HG03432 (cell line): ENCODE measurements around the gene LNPEP.
"Not testable (repeated sequence)": the region's sequence is repeated elsewhere in the genome, so short reads cannot be mapped to it uniquely, and the experiment has no call there.

Experiments
- ATAC-seq: cut with Tn5 transposase; IDR thresholded peaks from one replicate; pipeline ENCODE4 v1.9.1; 2021; ENCODE audit warnings: mild to moderate bottlenecking, moderate library complexity; ENCODE audit not compliant: unreplicated experiment

Gene LNPEP

DNA sequence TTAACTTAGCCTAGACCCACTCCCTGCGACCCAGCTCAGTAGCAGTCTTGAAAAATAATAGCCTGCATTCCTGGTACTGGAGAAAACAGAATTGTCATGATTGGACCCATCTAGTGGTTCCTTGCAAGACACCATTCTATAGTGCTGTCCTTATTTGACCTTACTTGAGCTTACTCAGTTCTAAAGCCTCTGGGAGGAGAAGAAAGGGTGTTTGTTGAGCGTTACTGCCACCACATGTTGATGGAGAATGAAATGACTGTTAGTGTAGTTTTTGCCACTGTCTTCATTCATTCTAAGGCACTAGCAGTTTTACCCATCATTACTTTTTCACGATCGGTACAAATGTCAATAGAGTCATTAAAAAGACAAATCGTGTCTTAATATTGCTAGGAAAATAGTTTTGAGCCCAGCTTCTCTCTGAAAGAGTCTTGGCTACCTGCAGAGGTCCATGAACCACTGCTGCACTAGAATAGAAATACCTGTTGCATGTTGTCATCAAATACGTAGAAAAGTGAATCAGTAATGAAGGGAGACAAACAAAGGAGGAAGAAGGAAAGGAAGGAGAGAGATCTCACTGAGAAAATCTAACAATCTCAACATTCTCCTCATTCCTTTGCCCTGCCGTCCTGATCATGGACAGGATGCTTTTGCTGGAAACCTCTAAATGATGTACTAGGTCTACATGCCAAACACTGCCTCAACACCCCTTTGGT is 110.5 kb downstream of the LNPEP start:
- ATAC-seq: no peak

DNA sequence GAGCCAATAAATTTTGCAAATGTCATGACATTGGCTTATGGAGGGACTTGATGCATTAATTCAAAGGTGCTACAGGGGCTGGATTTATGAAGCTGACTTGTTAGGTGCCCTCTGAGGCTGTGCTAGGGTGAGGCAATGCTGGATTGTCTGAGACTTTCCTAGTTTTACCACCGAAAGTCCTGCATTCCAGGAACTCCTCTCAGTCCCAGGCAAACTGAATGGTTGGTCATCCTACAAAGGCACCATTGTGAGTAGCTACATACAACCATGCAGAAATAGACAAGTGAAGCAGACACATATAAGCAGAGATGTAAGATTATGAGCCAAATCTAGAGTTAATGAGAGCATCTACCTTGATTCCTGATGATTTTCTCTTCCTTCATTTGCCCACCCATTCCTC is 111.2 kb downstream of the LNPEP start:
- ATAC-seq: no peak

DNA sequence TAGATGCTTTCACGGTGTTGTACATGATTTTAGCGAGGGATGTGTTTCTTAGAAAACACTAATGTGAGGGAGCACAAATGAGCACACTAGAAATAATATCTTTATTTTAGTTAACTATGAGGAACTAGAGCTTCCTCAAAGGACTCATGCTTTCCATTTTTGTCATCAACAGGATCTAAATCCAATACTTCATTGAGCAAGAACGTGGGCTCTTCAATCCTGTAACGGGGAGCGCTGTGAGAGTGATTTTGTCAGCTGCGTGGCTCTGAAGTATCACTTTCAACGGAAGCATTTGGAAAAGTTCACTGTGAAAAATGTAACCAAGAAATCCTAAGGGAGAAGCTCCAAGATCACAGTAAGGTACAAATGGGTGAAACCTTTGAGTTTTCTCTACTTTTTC is 113.3 kb downstream of the LNPEP start:
- ATAC-seq: no peak

DNA sequence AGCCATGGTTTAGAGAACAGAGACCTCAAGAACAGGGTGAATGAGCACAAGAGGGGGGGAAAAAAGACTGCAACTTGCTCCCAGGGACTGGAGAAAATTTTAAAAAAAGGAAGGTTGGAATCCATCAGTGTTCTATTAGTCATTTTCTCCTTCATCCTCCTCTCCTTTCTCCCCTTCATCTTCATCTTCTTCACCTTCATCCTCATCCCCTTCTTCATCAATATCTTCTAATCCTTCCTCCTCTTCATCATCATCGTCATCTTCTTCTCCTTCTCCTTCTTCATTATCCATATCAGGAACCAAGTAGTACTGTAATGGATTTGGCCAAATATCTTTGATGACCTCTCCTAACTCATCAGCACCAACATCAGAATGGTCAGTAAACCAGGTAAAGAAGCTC is 120.4 kb downstream of the LNPEP start:
- no peak for ATAC-seq

DNA sequence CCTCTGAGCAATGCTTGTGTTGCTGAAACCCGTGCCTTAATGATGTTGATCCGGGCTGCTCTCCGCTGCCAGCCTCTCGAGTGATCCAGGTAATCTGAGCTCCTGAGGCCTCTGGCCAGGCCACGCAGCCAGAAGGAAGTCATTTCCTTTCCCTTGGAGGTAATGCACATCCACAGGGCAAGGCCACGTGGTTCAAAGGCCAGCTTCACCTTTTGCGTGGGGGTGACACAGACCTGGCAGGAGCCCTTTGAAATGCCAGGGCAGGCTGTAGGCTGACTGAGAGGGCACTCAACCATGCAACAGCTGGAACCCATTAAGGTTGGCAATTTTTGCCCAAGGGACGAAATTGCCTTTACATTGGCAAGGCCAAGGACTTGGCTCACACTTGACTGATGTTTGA is 126.2 kb downstream of the LNPEP start:
- ATAC-seq: no peak

DNA sequence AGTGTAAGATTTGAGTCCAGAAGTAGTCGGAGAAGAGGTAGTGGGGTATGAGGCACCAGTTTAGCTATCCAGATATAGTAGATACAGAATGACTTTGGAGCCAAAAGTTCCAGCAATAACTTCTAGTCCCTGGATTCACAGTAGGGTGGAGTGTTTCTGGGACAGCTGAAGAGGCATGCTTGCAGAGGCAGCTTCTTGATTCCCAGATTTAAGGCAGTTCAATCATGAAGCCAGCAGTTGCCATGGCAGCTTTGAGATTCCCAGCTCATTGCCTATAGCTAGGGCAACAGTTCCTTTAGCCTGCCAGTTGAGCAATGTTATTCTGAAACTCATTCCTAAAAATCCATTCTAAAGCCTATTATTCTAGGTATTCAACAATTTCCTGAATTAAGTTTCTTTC is 127.4 kb downstream of the LNPEP start:
- ATAC-seq: no peak

DNA sequence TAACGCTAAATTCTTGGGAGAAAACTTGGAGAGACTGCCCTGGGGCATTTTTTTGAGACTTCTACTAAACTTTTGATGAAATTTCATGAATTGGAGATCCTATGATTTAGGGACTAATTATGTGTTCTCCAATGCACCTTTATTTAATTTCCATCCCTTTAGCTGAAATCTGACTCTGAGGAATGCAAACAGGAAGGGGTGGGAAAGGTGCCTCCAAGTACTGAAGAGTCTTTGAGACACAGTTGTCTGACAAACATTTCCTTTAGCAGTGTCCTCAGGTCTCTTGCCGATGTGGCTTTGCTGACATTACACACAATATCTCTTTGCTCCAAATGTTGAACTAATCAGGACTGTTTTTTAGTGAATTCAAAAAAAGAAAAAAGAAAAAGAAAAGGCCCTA is 129.6 kb downstream of the LNPEP start:
- no peak for ATAC-seq

DNA sequence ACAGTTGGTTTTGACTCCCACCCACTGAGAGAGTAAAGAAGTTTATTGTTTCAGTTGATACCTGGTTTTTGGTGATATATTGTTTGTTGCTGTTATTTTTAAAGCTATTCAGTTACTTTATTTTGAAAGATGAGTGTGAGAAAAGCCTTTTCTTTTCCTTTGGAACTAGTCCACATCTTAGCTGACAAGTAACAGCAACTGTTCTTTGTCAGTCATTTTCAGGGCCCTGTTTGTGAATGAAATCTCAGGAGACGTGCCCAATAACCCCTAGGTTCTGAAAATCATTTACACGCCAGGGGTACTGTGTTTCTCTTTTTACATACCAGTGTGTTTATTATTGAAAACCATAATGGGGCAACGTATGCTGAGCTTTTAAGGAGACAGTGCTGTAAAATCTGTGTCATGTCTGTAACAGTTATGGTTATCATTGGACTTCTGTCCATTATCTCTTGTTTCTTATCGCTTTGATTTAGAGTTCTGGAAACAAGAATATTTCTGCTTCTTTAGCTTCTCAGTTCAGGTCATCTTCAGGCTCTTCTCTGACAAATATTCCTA is 131.5 kb downstream of the LNPEP start:
- no peak for ATAC-seq

DNA sequence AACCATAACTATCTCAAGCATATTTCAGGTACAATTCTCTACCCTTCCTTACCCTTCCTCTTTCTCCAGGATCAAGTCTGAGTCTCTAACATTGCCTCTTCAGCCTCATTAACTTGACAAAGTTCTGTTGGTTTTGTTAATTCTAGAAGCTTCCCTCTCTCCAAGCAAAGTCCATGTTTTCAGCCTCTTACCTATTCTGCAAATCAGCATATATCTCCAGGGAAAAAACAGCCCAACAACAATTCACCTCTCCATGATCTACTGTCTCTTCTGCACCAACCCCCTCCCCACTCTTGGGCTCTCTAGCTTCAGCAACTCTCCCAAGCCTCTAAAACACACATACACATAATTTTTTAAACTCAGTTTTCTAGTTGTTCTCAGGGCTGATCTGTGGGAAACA is 134.4 kb downstream of the LNPEP start:
- no peak for ATAC-seq

DNA sequence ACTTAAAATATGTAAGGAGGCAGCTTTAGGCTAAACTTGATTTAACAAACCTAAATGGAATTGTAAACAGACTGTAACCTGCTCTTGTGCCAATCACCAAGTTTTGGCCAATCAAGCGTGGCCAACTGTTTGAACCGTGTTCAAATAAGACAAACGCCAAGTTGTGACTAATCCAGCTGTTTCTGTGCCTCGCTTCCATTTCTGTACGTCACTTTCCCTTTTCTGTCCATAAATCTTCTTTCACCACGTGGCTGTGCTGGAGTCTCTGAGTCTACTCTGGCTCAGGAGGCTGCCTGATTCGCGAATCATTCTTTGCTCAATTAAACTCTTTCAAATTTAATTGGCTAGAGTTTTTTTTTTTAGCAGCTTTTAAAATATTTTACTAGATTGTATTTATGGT is 135.2 kb downstream of the LNPEP start:
- no peak for ATAC-seq

DNA sequence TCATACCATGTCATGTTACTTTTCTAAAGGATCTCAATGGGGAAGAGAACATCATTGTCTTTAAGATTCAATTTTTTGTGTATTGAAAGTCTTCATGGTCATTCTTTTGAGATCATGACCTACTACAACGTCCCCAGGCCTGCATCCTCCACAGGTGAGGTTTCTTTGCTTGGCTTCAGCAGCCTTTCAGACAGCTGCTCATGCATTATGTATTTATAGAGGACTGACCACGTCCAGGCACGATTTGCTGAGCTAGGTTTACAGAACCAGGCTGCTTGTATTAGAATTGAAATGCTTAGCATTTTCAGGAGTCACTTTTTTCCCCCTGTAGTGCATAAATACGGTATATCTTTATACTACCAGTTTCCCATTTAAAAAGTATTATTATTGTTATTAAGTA is 136.1 kb downstream of the LNPEP start:
- no peak for ATAC-seq

DNA sequence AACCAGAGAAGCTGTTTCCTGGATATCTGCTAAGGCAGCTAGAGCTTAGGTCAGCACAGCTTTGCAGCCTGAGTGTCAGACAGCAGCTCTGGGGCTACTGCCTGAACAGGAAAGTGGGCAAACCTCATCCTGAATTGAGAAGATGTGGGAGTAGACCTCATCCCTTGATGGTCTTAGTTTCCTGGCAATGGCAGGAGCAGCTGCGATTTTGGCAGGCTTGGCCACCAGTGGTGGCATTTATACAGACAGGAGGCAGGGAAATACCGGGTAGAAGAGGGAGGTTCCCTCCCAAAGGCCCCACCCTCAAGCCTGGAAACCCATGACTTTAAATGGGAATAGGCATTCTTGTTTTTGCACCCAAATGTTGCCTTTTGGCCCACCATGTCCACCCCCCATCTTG is 136.8 kb downstream of the LNPEP start:
- no peak for ATAC-seq

DNA sequence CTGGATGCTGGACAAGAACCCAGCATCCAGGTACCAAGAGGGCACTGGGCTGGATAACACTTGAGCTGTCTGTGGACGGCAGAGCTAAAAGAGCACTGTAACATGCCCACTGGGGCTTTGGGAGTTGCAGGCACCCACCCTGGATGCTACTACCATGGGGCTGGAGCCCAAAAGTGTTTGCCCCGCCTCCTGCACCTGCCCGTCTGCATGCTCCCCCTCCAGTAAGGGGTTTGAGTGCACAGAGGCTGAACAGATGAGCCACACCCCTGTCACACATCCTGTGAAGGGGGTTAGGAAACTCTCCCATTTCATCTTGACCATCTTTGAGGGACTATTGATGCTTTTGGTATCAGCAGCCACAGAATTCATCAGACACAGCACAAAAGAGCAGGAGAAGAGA is 137.5 kb downstream of the LNPEP start:
- ATAC-seq: no peak

DNA sequence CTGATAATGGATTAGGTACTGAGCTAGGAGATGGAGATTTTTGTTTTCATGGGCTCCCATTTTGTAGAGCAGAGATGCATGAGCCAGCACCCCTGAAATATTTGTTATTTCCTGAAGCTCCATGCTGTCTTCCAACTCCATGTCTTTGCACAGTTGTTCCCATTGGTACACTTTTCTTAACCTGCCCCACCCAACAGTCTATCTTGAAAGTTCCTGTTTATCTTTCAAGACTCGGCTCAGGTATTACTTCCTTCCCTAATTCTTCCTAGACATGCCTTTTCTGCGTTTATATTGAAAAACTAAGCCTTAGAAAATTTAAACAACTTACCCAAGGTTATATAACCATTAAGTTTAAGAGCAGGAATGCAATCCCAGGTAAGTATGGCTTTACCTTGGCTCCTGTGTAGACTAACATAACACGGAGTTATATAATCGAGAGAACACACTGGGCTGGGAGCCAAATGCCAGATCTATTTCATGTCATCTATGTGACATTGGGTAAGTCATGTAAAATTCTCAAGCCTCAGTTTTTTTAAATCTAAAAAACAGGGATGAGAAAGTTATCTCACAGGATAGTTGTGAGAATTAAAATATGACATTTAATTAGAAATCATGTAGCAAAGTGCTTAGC is 139.1 kb downstream of the LNPEP start:
- ATAC-seq: no peak

DNA sequence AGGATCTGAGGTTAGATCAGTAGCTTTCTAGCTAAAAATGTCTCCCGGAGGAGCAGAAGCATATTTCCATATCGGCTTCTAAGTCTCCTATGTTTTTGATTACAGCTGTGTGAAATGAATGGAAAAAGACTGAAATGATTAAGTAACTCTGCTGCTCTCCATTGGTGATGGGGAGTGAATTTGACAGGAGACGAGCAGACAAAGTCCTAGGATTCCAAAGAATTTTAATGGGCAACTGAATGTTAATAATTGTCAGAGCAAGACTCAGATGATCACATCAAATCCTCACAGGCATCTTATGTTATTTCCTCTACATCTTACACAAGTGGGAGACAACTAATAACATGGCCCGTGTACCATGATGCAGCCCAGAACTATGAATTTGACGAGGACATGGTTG is 139.8 kb downstream of the LNPEP start:
- ATAC-seq: no peak

DNA sequence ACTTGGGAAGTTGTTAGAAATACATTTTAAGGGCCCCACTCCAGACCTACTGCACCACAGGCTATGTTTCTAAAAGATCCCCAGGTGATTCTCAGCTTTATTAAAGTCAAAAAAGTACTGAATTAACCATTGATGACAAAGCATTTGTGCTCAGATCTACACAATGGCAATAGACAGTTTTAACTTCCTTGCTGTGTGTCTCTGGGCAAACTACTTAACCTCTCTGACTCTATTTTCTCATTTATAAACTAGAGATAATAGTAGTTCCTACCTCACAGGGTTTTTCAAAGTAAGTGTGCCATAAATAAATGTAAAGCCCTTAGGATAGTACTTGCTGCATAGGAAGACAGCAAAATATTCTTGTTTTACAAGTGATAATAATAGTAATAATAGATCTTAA is 140.2 kb downstream of the LNPEP start:
- ATAC-seq: no peak

DNA sequence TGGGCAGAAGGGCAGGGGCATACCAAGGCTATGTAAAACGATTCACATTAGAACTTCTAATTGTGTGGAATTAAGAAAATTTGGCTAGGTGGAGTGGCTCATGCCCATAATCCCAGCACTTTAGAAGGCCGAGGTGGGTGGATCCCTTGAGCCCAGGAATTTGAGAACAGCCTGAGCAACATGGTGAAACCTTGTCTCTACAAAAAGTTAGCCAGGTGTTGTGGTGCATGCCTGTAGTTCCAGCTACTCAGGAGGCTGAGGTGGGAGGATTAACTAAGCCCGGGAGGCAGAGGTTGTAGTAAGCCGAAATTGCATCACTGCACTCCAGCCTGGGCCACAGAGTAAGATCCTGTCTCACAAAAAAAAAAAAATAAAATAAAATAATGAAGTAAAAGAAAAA is 141.4 kb downstream of the LNPEP start:
- ATAC-seq: no peak

DNA sequence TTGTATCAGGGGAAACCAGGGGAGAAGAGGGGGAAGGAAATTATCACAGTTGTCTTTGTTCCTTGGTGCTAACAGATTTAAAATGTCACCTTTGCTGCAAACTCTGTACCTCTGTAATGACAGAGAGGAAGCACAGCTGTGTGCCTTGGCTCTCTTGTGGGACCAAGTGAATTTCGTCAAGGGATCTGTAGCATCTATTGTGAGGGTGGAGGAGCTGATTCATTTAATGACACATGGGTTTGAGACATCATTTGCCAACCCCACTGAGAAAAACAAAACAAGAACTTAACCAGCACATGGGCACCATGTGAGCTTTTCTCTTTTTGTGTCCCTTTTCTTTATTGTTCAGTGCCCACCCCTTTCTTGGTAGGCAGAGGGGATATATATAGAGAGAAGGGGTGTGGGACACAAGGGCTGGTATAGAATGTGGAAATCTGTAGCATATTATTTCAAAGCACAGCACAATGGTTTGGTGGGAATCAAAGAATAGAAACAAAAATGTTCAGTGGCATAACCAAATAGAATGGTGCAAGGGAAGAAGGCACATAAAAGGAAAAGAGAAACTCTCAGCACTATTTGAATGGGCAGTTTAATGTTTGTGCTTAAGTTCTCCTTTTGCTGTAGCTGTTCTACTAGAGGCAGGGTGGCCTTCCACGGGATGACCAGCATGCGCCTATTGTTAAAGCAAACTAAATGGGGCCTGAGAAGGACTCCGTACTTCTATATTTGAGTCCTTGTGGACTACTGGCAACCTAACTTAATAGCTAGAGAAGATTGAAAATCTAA is 143.3 kb downstream of the LNPEP start:
- peak; percentile 64 for ATAC-seq

DNA sequence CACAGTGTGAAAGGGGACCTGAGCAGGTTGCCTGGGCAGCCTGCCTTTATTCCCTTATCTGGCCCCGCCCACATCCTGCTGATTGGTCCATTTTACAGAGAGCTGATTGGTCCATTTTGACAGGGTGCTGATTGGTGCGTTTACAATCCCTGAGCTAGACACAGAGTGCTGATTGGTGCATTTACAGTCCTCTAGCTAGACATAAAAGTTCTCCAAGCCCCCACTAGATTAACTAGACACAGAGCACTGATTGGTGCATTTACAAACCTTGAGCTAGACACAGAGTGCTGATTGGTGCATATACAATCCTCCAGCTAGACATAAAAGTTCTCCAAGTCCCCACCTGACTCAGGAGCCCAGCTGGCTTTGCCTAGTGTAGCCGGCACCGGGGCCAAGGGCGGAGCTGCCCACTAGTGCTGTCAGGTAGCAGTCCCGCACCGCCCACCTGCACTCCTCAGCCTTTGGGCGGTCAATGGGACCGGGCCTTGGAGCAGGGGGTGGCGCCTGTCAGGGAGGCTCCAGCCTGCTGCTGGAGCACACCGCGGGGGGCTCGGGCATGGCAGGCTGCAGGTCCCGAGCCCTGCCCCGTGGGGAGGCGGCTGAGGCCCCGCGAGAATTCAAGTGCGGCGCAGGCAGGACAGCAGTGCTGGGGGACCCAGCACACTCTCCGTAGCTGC is 149.0 kb downstream of the LNPEP start:
- not testable (repeated sequence) for ATAC-seq

DNA sequence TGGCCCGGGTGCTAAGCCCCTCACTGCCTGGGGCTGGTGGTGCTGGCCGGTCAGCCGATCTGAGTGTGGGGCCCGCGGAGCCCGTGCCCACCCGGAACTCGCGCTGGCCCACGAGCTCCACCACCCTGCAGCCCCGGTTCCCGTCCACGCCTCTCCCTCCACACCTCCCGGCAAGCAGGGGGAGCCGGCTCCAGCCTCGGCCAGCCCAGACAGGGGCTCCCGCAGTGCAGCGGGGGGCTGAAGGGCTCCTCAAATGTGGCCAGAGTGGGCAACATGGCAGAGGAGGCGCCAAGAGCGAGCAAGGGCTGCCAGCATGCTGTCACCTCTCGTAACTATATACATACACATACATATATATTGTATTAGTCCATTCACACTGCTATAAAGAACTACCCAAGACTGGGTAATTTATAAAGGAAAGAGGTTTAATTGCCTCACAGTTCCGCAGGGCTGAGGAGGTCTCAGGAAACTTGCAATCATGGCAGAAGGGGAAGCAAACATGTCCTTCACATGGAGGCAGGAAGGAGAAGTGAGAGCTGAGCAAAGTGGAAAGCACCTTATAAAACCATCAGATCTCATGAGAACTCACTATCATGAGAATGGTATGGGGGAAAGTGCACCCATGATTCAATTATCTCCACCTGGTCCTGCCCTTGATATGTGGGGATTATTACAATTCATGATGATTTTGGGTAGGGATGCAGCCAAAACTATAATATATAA is 149.7 kb downstream of the LNPEP start:
- peak; percentile 48 for ATAC-seq
